ENCODE data around the gene PROX1. TPM values are rescaled to one million over a fixed set of nuclear protein-coding genes. Genes with fewer than 3 reads are reported as not detected.

The PROX1 gene
- polyA plus RNA-seq, 4 donors, result 0.67 to 7.0 (median 2.3) TPM

DNA sequence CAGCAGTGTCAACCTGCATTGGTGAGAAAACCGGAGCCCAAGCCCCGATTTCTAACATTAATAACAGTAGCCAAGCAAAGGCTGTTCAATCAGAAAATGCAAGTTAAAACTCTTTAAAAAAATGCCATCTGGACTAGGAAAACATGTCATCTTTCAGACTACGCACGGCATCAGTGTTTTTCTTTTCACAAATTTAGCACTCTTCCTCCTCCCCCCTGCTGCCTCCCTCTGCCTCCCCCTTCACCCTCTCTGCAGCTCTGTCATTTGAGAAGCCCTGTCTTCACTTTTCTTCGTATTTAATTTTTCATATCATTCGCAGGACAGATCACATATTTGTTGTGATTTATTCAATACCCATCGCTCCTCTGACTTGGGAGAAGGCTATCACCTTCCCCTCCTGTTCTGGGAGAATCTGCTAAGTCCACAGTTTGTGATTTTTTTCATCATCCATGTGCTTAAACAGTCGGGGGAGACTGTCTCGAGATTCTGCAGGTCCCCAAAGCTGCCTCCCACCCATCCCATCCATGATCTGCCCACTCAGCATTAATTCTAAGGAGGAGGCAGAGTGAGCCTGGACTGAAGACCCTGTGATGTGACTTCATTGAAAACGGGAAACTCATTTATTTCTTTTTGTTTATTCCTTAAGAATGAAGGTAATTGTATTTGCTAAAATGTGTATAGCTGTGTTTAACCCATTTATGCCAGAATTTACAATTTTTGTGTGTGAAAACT, 84.8 kb downstream of the PROX1 start:
- DNase-seq (no peak), FAIRE-seq (no peak)
- H3K27ac ChIP-seq (ENCODE audit: low read depth in 1 of 3, low read length in 2 of 3), result no peak overlapping the region
- H3K4me1 ChIP-seq (ENCODE audit: control insufficient read depth in 3 of 3, insufficient read depth in 2 of 3, low read depth in 1 of 3, low read length in 2 of 3), result no peaks in the 10 kb centered on the region
- H3K4me3 ChIP-seq (ENCODE audit: low read depth in 1 of 3, low read length in 3 of 3), result no peak overlapping the region
- WGBS, 3 donors, result 64 to 74% (median 73%) methylated on average over 10 of the region's 10 CpGs
- H3K9me3 ChIP-seq (ENCODE audit: control insufficient read depth in 2 of 2, insufficient read depth in 1 of 2, low read depth in 1 of 2, low read length in 1 of 2), result no peaks in the 10 kb centered on the region
- peaks cover 0 to 4% (median 4%) of the 10 kb centered on the region in 3 donors for H3K27me3 ChIP-seq (ENCODE audit: control insufficient read depth in 3 of 3, insufficient read depth in 3 of 3, low read length in 3 of 3)
- H3K36me3 ChIP-seq (ENCODE audit: control insufficient read depth in 3 of 3, insufficient read depth in 2 of 3, low read depth in 1 of 3, low read length in 3 of 3), result no peaks in the 10 kb centered on the region

DNA sequence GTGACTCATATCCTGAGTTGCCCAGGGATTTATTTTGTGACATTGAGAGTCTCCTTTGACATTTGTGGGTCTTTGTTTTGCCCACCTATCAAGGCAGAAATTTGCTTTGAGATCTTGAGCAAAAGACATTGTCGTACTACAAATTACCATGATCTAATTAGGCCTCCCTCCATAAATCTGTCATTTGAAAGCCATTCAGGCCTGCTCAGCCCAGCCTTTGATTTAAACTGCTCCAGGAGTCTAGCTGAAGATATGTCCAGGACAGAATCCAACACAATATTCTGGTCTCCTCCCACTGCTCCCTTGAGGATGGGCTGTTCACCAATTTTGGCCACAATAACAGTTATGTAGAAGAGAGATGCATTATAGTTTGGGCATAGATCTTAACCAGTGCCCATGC, 86.7 kb downstream of the PROX1 start:
- no peak for FAIRE-seq
- Histone ChIP-seq H3K27me3 (ENCODE audit: control insufficient read depth in 3 of 3, insufficient read depth in 3 of 3, low read length in 3 of 3) (peaks cover 0 to 4% (median 0%) of the 10 kb centered on the region in 3 donors), H3K27ac (ENCODE audit: low read depth in 1 of 3, low read length in 2 of 3) (no peak overlapping the region), H3K9me3 (ENCODE audit: control insufficient read depth in 2 of 2, insufficient read depth in 1 of 2, low read depth in 1 of 2, low read length in 1 of 2) (no peaks in the 10 kb centered on the region), H3K4me3 (ENCODE audit: low read depth in 1 of 3, low read length in 3 of 3) (no peak overlapping the region), H3K36me3 (ENCODE audit: control insufficient read depth in 3 of 3, insufficient read depth in 2 of 3, low read depth in 1 of 3, low read length in 3 of 3) (no peaks in the 10 kb centered on the region), H3K4me1 (ENCODE audit: control insufficient read depth in 3 of 3, insufficient read depth in 2 of 3, low read depth in 1 of 3, low read length in 2 of 3) (no peaks in the 10 kb centered on the region)
- no peak for DNase-seq
- WGBS, 3 donors, result 69 to 79% (median 74%) methylated on average over 1 of the region's 1 CpG

DNA sequence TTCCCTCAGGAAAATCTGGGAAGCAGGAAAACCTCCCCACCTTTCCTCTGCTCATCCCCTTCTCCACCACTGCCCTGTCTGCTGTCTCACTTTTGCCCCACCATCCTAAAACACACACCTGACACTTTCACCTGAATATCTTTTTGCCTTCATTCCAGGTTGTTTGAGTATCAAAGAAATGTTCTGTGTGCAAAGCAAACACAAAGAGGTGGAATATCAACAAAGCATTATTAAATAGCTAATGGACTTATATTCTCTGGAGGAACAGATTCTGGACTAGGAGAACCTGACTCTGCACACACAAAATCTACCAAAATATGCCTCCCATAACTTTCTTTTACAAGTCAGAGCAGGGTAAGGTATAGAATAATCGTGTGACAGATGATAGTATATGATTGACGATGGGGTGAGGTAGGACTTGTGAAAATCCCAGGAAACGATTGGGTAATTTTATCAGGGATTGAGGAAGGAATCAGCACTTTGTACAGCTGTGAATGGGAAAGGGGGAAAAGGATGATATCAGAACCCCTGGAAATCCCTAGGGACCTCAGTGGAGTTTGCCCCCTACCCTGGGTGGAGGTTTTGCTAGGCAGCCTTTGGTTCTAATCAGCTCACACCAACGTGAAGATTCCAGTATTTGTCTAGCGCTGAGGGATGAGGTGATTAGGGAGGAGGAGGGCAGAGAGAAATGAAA, 87.7 kb downstream of the PROX1 start:
- Histone ChIP-seq H3K36me3 (ENCODE audit: control insufficient read depth in 3 of 3, insufficient read depth in 2 of 3, low read depth in 1 of 3, low read length in 3 of 3) (no peaks in the 10 kb centered on the region), H3K9me3 (ENCODE audit: control insufficient read depth in 2 of 2, insufficient read depth in 1 of 2, low read depth in 1 of 2, low read length in 1 of 2) (no peaks in the 10 kb centered on the region), H3K27ac (ENCODE audit: low read depth in 1 of 3, low read length in 2 of 3) (no peak overlapping the region), H3K4me3 (ENCODE audit: low read depth in 1 of 3, low read length in 3 of 3) (no peak overlapping the region), H3K27me3 (ENCODE audit: control insufficient read depth in 3 of 3, insufficient read depth in 3 of 3, low read length in 3 of 3) (no peaks in the 10 kb centered on the region), H3K4me1 (ENCODE audit: control insufficient read depth in 3 of 3, insufficient read depth in 2 of 3, low read depth in 1 of 3, low read length in 2 of 3) (no peaks in the 10 kb centered on the region)
- no peak for DNase-seq
- no peak for FAIRE-seq
- WGBS, 3 donors, result 39 to 55% (median 42%) methylated on average over 5 of the region's 5 CpGs

DNA sequence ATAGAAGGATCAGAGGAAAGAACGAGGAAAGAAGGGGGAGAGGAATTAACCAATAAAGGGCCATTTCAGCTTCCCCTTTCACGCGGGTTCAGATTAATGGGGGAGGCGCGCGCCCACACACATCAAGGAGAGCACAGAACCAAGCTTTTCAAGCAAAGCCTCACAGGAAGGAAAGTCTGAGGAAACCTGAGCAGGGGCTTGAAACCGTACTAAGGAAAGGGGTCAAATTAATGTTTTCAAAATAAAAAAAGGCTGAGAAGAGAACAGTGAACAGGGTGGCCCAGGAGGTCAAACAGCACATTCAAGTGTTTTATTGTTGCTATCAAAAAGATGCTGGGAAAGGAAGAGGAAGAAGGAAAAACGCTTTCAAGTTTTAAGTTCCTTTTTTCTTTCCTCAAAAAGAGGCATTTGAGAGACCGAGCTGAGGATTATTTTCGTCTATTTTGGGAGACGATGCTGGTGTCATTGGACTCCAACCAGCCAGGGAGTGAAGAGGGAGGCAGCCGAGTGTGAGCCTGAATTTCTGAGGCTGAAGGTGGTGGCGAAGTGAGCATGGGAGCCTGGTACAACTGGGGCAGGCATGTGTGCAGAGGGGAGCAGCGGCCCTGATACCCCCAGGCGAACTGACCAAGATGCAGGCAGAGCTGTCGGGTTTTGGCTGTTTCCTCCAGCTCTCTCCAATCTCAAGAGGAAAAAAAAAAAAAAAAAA, 88.4 kb downstream of the PROX1 start:
- H3K27me3 ChIP-seq (ENCODE audit: control insufficient read depth in 3 of 3, insufficient read depth in 3 of 3, low read length in 3 of 3), result no peaks in the 10 kb centered on the region
- WGBS, 3 donors, result 67 to 78% (median 76%) methylated on average over 16 of the region's 16 CpGs

DNA sequence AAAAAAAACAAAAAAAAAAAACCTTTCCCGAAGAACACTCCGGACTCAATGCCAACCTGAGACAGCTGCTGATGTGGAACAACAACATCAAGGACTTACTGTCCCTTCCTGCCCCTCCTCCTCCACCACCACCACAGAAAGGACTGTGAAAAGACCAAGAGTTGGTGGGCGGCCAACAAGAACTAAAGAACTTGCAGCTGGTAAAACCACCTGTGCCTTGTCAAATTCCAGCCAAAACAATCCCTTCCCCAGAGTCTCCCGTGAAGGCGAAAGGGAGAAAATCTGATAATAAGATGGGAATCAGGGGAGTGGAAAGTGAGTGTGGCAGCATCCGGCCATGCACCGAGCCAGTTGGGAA, 88.9 kb downstream of the PROX1 start:
- H3K4me3 ChIP-seq (ENCODE audit: low read depth in 1 of 3, low read length in 3 of 3), result no peak overlapping the region
- no peak overlapping the region for H3K27ac ChIP-seq (ENCODE audit: low read depth in 1 of 3, low read length in 2 of 3)
- WGBS, 3 donors, result 78 to 91% (median 90%) methylated on average over 7 of the region's 7 CpGs
- no peaks in the 10 kb centered on the region for H3K36me3 ChIP-seq (ENCODE audit: control insufficient read depth in 3 of 3, insufficient read depth in 2 of 3, low read depth in 1 of 3, low read length in 3 of 3)
- H3K4me1 ChIP-seq (ENCODE audit: control insufficient read depth in 3 of 3, insufficient read depth in 2 of 3, low read depth in 1 of 3, low read length in 2 of 3), result no peaks in the 10 kb centered on the region
- DNase-seq (no peak), FAIRE-seq (no peak)
- no peaks in the 10 kb centered on the region for H3K9me3 ChIP-seq (ENCODE audit: control insufficient read depth in 2 of 2, insufficient read depth in 1 of 2, low read depth in 1 of 2, low read length in 1 of 2)
- H3K27me3 ChIP-seq (ENCODE audit: control insufficient read depth in 3 of 3, insufficient read depth in 3 of 3, low read length in 3 of 3), result no peaks in the 10 kb centered on the region

More for the DNA sequence above, 88.4 kb downstream of the PROX1 start:
- no peaks in the 10 kb centered on the region for H3K9me3 ChIP-seq (ENCODE audit: control insufficient read depth in 2 of 2, insufficient read depth in 1 of 2, low read depth in 1 of 2, low read length in 1 of 2)
- H3K4me1 ChIP-seq (ENCODE audit: control insufficient read depth in 3 of 3, insufficient read depth in 2 of 3, low read depth in 1 of 3, low read length in 2 of 3), result no peaks in the 10 kb centered on the region
- FAIRE-seq, result no peak
- no peak for DNase-seq
- H3K27ac ChIP-seq (ENCODE audit: low read depth in 1 of 3, low read length in 2 of 3), result no peak overlapping the region
- H3K36me3 ChIP-seq (ENCODE audit: control insufficient read depth in 3 of 3, insufficient read depth in 2 of 3, low read depth in 1 of 3, low read length in 3 of 3), result no peaks in the 10 kb centered on the region
- H3K4me3 ChIP-seq (ENCODE audit: low read depth in 1 of 3, low read length in 3 of 3), result no peak overlapping the region

DNA sequence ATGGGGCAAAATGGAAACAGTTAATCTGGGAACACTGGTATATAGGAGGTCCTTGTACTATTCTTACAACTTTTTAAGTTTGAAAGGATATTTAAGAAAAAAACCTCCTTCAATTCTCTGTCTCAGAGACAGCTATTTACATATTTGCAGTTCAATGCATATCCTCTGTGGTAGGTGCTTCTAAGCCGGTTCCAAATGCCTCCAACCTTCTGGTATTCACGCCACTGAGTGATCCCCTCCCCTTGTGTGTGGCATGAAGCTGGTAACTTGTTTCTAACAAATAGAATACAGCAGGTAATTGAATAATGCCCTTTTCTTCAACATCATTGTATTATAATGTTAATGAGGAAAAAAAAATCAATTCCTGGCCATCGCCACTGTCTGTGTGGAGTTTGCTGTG, 91.2 kb downstream of the PROX1 start:
- H3K9me3 ChIP-seq (ENCODE audit: control insufficient read depth in 2 of 2, insufficient read depth in 1 of 2, low read depth in 1 of 2, low read length in 1 of 2), result no peaks in the 10 kb centered on the region
- no peak overlapping the region for H3K4me3 ChIP-seq (ENCODE audit: low read depth in 1 of 3, low read length in 3 of 3)
- FAIRE-seq (no peak), DNase-seq (no peak)
- H3K4me1 ChIP-seq (ENCODE audit: control insufficient read depth in 3 of 3, insufficient read depth in 2 of 3, low read depth in 1 of 3, low read length in 2 of 3), result no peaks in the 10 kb centered on the region
- no peaks in the 10 kb centered on the region for H3K36me3 ChIP-seq (ENCODE audit: control insufficient read depth in 3 of 3, insufficient read depth in 2 of 3, low read depth in 1 of 3, low read length in 3 of 3)
- WGBS, 3 donors, result 75 to 85% (median 83%) methylated on average over 3 of the region's 3 CpGs
- no peaks in the 10 kb centered on the region for H3K27me3 ChIP-seq (ENCODE audit: control insufficient read depth in 3 of 3, insufficient read depth in 3 of 3, low read length in 3 of 3)
- no peak overlapping the region for H3K27ac ChIP-seq (ENCODE audit: low read depth in 1 of 3, low read length in 2 of 3)

DNA sequence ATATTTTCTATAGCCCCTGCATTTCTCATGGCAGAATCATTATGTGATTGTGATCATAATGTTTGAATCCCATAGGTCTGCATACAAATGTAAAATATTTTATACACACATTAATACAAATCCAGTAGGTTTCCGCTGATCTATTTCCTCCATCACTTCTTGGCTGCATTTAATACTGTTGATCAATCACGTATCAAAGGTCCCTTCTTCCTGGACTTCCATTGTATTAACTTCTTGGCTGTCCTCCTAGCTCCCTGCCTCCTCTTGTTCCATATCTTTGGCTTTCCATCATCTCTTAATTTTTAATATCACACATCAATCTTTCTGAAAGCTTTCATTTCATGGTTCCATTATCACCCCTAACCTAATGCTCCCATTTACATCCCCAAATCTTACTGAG, 97.6 kb downstream of the PROX1 start:
- Histone ChIP-seq H3K9me3 (ENCODE audit: control insufficient read depth in 2 of 2, insufficient read depth in 1 of 2, low read depth in 1 of 2, low read length in 1 of 2) (no peaks in the 10 kb centered on the region), H3K27ac (ENCODE audit: low read depth in 1 of 3, low read length in 2 of 3) (no peak overlapping the region), H3K4me3 (ENCODE audit: low read depth in 1 of 3, low read length in 3 of 3) (no peak overlapping the region), H3K36me3 (ENCODE audit: control insufficient read depth in 3 of 3, insufficient read depth in 2 of 3, low read depth in 1 of 3, low read length in 3 of 3) (no peaks in the 10 kb centered on the region), H3K27me3 (ENCODE audit: control insufficient read depth in 3 of 3, insufficient read depth in 3 of 3, low read length in 3 of 3) (no peaks in the 10 kb centered on the region), H3K4me1 (ENCODE audit: control insufficient read depth in 3 of 3, insufficient read depth in 2 of 3, low read depth in 1 of 3, low read length in 2 of 3) (no peaks in the 10 kb centered on the region)
- WGBS, 3 donors, result 52 to 80% (median 66%) methylated on average over 2 of the region's 2 CpGs
- FAIRE-seq (no peak), DNase-seq (no peak)

DNA sequence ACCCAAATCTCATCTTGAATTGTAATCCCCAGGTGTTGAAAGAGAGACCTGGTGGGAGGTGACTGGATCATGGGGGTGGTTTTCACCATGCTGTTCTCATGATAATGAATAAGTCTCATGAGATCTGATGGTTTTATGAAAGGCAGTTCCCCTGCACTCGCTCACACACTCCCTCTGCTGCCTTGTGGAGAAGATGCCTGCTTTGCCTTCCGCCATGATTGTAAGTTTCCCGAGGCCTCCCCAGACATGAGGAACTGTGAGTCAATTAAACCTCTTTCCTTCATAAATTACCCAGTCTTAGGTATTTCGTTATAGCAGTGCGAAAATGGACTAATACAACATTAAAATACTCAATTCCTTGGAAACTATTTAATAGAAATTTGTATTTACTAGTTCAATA, 99.2 kb downstream of the PROX1 start:
- Histone ChIP-seq H3K4me1 (ENCODE audit: control insufficient read depth in 3 of 3, insufficient read depth in 2 of 3, low read depth in 1 of 3, low read length in 2 of 3) (no peaks in the 10 kb centered on the region), H3K36me3 (ENCODE audit: control insufficient read depth in 3 of 3, insufficient read depth in 2 of 3, low read depth in 1 of 3, low read length in 3 of 3) (no peaks in the 10 kb centered on the region), H3K27me3 (ENCODE audit: control insufficient read depth in 3 of 3, insufficient read depth in 3 of 3, low read length in 3 of 3) (no peaks in the 10 kb centered on the region), H3K27ac (ENCODE audit: low read depth in 1 of 3, low read length in 2 of 3) (no peak overlapping the region), H3K9me3 (ENCODE audit: control insufficient read depth in 2 of 2, insufficient read depth in 1 of 2, low read depth in 1 of 2, low read length in 1 of 2) (no peaks in the 10 kb centered on the region), H3K4me3 (ENCODE audit: low read depth in 1 of 3, low read length in 3 of 3) (no peak overlapping the region)
- WGBS, 3 donors, result 87 to 90% (median 89%) methylated on average over 5 of the region's 5 CpGs
- DNase-seq (no peak), FAIRE-seq (no peak)
